Measurements from ENCODE around the gene DIPK1A.
"Not testable (repeated sequence)": the region's sequence is repeated elsewhere in the genome, so short reads cannot be mapped to it uniquely, and the experiment has no call there.

Gene DIPK1A

GRCh38 chr1:92980732-92981647, 19.7 kb upstream of the DIPK1A start:
- no peak for DNase-seq (ENCODE audit: low read depth)

- no peak for DNase-seq (ENCODE audit: low read depth)
Observed at GRCh38 chr1:92975551-92976232, 14.4 kb upstream of the DIPK1A start.

GRCh38 chr1:92974112-92974511, 12.8 kb upstream of the DIPK1A start:
- not testable (repeated sequence) for DNase-seq (ENCODE audit: low read depth)

- no peak for DNase-seq (ENCODE audit: low read depth)
Observed at GRCh38 chr1:92973203-92973897, 12.1 kb upstream of the DIPK1A start.

GRCh38 chr1:92972409-92973129, 11.3 kb upstream of the DIPK1A start:
- DNase-seq (ENCODE audit: low read depth), result no peak

- not testable (repeated sequence) for DNase-seq (ENCODE audit: low read depth)
Observed at GRCh38 chr1:92971932-92972331, 10.7 kb upstream of the DIPK1A start.

GRCh38 chr1:92970990-92971689, 9.9 kb upstream of the DIPK1A start:
- DNase-seq (ENCODE audit: low read depth), result no peak

GRCh38 chr1:92969517-92969916, 8.3 kb upstream of the DIPK1A start:
- no peak for DNase-seq (ENCODE audit: low read depth)

GRCh38 chr1:92968138-92969032, 7.1 kb upstream of the DIPK1A start:
- no peak for DNase-seq (ENCODE audit: low read depth)

- DNase-seq (ENCODE audit: low read depth), result no peak
Observed at GRCh38 chr1:92964998-92965397, 3.7 kb upstream of the DIPK1A start.

GRCh38 chr1:92964316-92964715, 3.1 kb upstream of the DIPK1A start:
- no peak for DNase-seq (ENCODE audit: low read depth)

GRCh38 chr1:92961896-92962752, 862 bp upstream of the DIPK1A start:
- DNase-seq (ENCODE audit: low read depth), result peak; percentile 84

- DNase-seq (ENCODE audit: low read depth), result peak; percentile 73
Observed at GRCh38 chr1:92960395-92961130, 699 bp downstream of the DIPK1A start.

- no peak for DNase-seq (ENCODE audit: low read depth)
Observed at GRCh38 chr1:92958203-92958970, 2.9 kb downstream of the DIPK1A start.

- no peak for DNase-seq (ENCODE audit: low read depth)
Observed at GRCh38 chr1:92957030-92957734, 4.1 kb downstream of the DIPK1A start.

GRCh38 chr1:92956254-92957029, 4.8 kb downstream of the DIPK1A start:
- DNase-seq (ENCODE audit: low read depth), result no peak

Data from HS-27A (cell line).